Fibroblast of skin of left biceps (primary cell): ENCODE measurements around the gene GPALPP1.
"Not testable (repeated sequence)": the region's sequence is repeated elsewhere in the genome, so short reads cannot be mapped to it uniquely, and the experiment has no call there.

Source experiments
- DNase-seq, 2 experiments: peaks; one replicate each; pipeline ENCODE4 v3.0.0-alpha.2; 2013; ENCODE audit warnings: low read depth in 2 of 2

The GPALPP1 gene

DNA sequence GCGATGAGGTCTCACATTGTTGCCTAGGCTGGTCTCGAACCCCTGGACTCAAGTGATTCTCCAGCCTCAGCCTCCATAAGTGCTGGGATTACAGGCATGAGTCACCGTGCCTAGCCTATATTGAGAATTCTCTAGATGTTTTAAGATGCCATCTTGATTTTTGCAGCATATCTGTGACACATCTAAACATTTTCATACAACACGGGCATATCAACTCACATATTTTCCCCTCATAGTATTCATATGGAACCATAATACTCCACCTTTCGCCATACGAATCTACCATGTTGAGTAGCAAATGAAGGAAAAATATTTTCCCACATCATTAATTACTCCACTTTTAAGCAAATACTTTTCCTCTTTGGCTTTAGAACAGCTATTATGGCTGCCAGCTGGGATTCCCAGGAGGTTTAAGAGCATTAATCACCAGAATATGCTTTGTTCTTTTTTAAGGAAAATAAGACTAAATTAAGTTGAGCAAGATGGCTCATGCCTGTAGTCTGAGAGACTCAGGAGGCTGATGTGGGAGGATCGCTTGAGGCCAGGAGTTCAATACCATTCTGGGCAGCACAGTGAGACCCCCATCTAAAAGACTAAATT lies 74.0 kb downstream of the GPALPP1 start:
- DNase-seq = peak; percentile 46 to 51

GRCh38 chr13:45063889-45064288 lies 74.6 kb downstream of the GPALPP1 start:
- DNase-seq = not testable (repeated sequence)

GRCh38 chr13:45064889-45065288 lies 75.6 kb downstream of the GPALPP1 start:
- no peak for DNase-seq

- no peak for DNase-seq
Observed at GRCh38 chr13:45068036-45069001, 79.0 kb downstream of the GPALPP1 start.

- no peak for DNase-seq
Observed at GRCh38 chr13:45073809-45074208, 84.5 kb downstream of the GPALPP1 start.

- no peak for DNase-seq
Observed at GRCh38 chr13:45074721-45075120, 85.4 kb downstream of the GPALPP1 start.

DNA sequence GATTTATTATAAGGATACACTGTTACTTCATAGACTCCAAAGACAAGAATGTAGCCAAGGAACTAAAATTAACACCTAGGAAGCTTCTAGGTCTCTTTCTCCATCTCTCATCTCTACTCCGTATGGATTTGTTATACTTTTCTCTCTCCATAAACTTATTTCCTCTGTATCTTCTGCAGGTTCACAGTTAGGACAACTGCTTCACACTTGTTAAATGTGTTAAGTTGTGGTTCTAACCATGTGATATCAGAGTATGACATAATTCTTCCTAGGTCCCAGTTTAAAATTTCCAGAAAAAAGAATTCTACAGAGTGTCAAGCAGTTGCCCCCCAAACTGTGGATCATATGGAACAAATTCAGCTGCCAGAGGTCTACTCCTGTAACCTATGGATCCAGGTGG lies 88.7 kb downstream of the GPALPP1 start:
- no peak for DNase-seq
